Activated CD8-positive, alpha-beta memory T cell treated with anti-CD3 and anti-CD28 coated beads, Interleukin-2, amount 10 ng/mL, durations not matched to agents 7 days and 5 days (primary cell): Measurements from ENCODE around the gene ST8SIA1. TPM values are rescaled to one million over a fixed set of nuclear protein-coding genes. Genes with fewer than 3 reads are reported as not detected.

Experiments used
- ATAC-seq: fragments of 150-1000 bp; cut with Tn5 transposase; one replicate; pipeline ENCODE4 v1.10.0; 2021; ENCODE audit warnings: moderate library complexity
- CTCF ChIA-PET: fragments of 350-600 bp; sonication (Branson Sonifier 250); formaldehyde crosslinking; loops from one replicate; lab custom pipeline; 2021; ENCODE audit warnings: antibody characterized with exemption; lab: Charles Lee
- DNase-seq: peaks from one replicate; pipeline ENCODE4 v3.0.0-alpha.2; 2020
- H3K27ac Mint-ChIP-seq: one replicate; pipeline ENCODE4 v1.8.0; 2021; ENCODE audit warnings: mild to moderate bottlenecking, mixed read lengths
- H3K27me3 Mint-ChIP-seq: one replicate; pipeline ENCODE4 v1.8.0; 2021; ENCODE audit warnings: mixed read lengths
- H3K36me3 Mint-ChIP-seq: one replicate; pipeline ENCODE4 v1.8.0; 2021; ENCODE audit warnings: mild to moderate bottlenecking, mixed read lengths
- H3K4me1 Mint-ChIP-seq: one replicate; pipeline ENCODE4 v1.8.0; 2021; ENCODE audit warnings: mixed read lengths
- H3K4me3 Mint-ChIP-seq: one replicate; pipeline ENCODE4 v1.8.0; 2021; ENCODE audit warnings: mild to moderate bottlenecking, moderate library complexity, mixed read lengths
- H3K9me3 Mint-ChIP-seq: one replicate; pipeline ENCODE4 v1.8.0; 2022; ENCODE audit warnings: low read depth, mixed read lengths
- total RNA-seq, 2 experiments: library from RNA; stranded (reverse); gene quantifications; one replicate each; pipeline ENCODE4 v1.2.3, GENCODE V29; 2021

Gene ST8SIA1
- total RNA-seq, 2 experiments from 2014 or later: 2.7 to 4.6 TPM

GRCh38 chr12:22266101-22266500 is 68.4 kb downstream of the ST8SIA1 start:
- no peaks in the 10 kb centered on the region for H3K27me3 Mint-ChIP-seq
- no peak for ATAC-seq
- peaks cover 2% of the 10 kb centered on the region for H3K36me3 Mint-ChIP-seq
- DNase-seq: no peak
- H3K27ac Mint-ChIP-seq: no peak overlapping the region
- peaks cover 2% of the 10 kb centered on the region for H3K9me3 Mint-ChIP-seq
- no peaks in the 10 kb centered on the region for H3K4me1 Mint-ChIP-seq
- CTCF ChIA-PET: no interaction called here
- H3K4me3 Mint-ChIP-seq: no peak overlapping the region

GRCh38 chr12:22264380-22264779 is 70.1 kb downstream of the ST8SIA1 start:
- H3K9me3 Mint-ChIP-seq: peaks cover 2% of the 10 kb centered on the region
- H3K27me3 Mint-ChIP-seq: no peaks in the 10 kb centered on the region
- H3K4me3 Mint-ChIP-seq: no peak overlapping the region
- DNase-seq: no peak
- no peak overlapping the region for H3K27ac Mint-ChIP-seq
- CTCF ChIA-PET: no interaction called here
- no peak for ATAC-seq
- H3K36me3 Mint-ChIP-seq: peaks cover 2% of the 10 kb centered on the region
- no peaks in the 10 kb centered on the region for H3K4me1 Mint-ChIP-seq

GRCh38 chr12:22262309-22262708 is 72.2 kb downstream of the ST8SIA1 start:
- Mint-ChIP-seq H3K4me3 (no peak overlapping the region), H3K36me3 (no peaks in the 10 kb centered on the region), H3K4me1 (no peaks in the 10 kb centered on the region), H3K27me3 (no peaks in the 10 kb centered on the region), H3K9me3 (no peaks in the 10 kb centered on the region), H3K27ac (no peak overlapping the region)
- DNase-seq (no peak), ATAC-seq (no peak)
- CTCF ChIA-PET: no interaction called here

GRCh38 chr12:22257100-22257499 is 77.4 kb downstream of the ST8SIA1 start:
- H3K36me3 Mint-ChIP-seq: no peaks in the 10 kb centered on the region
- CTCF ChIA-PET: no interaction called here
- H3K4me3 Mint-ChIP-seq: no peak overlapping the region
- DNase-seq (no peak), ATAC-seq (no peak)
- no peaks in the 10 kb centered on the region for H3K9me3 Mint-ChIP-seq
- no peaks in the 10 kb centered on the region for H3K27me3 Mint-ChIP-seq
- no peaks in the 10 kb centered on the region for H3K4me1 Mint-ChIP-seq
- no peak overlapping the region for H3K27ac Mint-ChIP-seq

- CTCF ChIA-PET: no interaction called here
- H3K27me3 Mint-ChIP-seq: no peaks in the 10 kb centered on the region
- no peak for DNase-seq
- no peak overlapping the region for H3K4me3 Mint-ChIP-seq
- H3K4me1 Mint-ChIP-seq: no peaks in the 10 kb centered on the region
- H3K9me3 Mint-ChIP-seq: no peaks in the 10 kb centered on the region
- no peaks in the 10 kb centered on the region for H3K36me3 Mint-ChIP-seq
- no peak for ATAC-seq
- no peak overlapping the region for H3K27ac Mint-ChIP-seq
Observed at GRCh38 chr12:22256605-22257004, 77.9 kb downstream of the ST8SIA1 start.

GRCh38 chr12:22256041-22256441 is 78.5 kb downstream of the ST8SIA1 start:
- ATAC-seq (no peak), DNase-seq (no peak)
- CTCF ChIA-PET: no interaction called here
- Mint-ChIP-seq H3K27ac (no peak overlapping the region), H3K36me3 (no peaks in the 10 kb centered on the region), H3K27me3 (no peaks in the 10 kb centered on the region), H3K9me3 (no peaks in the 10 kb centered on the region), H3K4me3 (no peak overlapping the region), H3K4me1 (peaks cover 2% of the 10 kb centered on the region)

- Mint-ChIP-seq H3K9me3 (no peaks in the 10 kb centered on the region), H3K27ac (no peak overlapping the region), H3K4me1 (peaks cover 5% of the 10 kb centered on the region), H3K4me3 (no peak overlapping the region), H3K27me3 (no peaks in the 10 kb centered on the region), H3K36me3 (no peaks in the 10 kb centered on the region)
- no peak for DNase-seq
- ATAC-seq: no peak
- CTCF ChIA-PET: no interaction called here
Observed at GRCh38 chr12:22255097-22255496, 79.4 kb downstream of the ST8SIA1 start.

GRCh38 chr12:22254478-22254877 is 80.0 kb downstream of the ST8SIA1 start:
- ATAC-seq (no peak), DNase-seq (no peak)
- Mint-ChIP-seq H3K4me1 (peaks cover 5% of the 10 kb centered on the region), H3K27me3 (no peaks in the 10 kb centered on the region), H3K4me3 (no peak overlapping the region), H3K27ac (no peak overlapping the region), H3K9me3 (no peaks in the 10 kb centered on the region), H3K36me3 (no peaks in the 10 kb centered on the region)
- CTCF ChIA-PET: no interaction called here

- ATAC-seq: no peak
- H3K36me3 Mint-ChIP-seq: no peaks in the 10 kb centered on the region
- no peaks in the 10 kb centered on the region for H3K27me3 Mint-ChIP-seq
- H3K27ac Mint-ChIP-seq: no peak overlapping the region
- H3K4me3 Mint-ChIP-seq: no peak overlapping the region
- H3K4me1 Mint-ChIP-seq: peaks cover 5% of the 10 kb centered on the region
- no peak for DNase-seq
- CTCF ChIA-PET: no interaction called here
- no peaks in the 10 kb centered on the region for H3K9me3 Mint-ChIP-seq
Observed at GRCh38 chr12:22252057-22252456, 82.5 kb downstream of the ST8SIA1 start.

GRCh38 chr12:22250762-22251161 is 83.7 kb downstream of the ST8SIA1 start:
- DNase-seq: no peak
- no peak for ATAC-seq
- H3K4me3 Mint-ChIP-seq: no peak overlapping the region
- H3K27ac Mint-ChIP-seq: no peak overlapping the region
- CTCF ChIA-PET: no interaction called here
- H3K27me3 Mint-ChIP-seq: no peaks in the 10 kb centered on the region
- H3K4me1 Mint-ChIP-seq: peaks cover 5% of the 10 kb centered on the region
- no peaks in the 10 kb centered on the region for H3K9me3 Mint-ChIP-seq
- H3K36me3 Mint-ChIP-seq: no peaks in the 10 kb centered on the region

- DNase-seq (no peak), ATAC-seq (no peak)
- CTCF ChIA-PET: no interaction called here
- Mint-ChIP-seq H3K36me3 (no peaks in the 10 kb centered on the region), H3K27me3 (no peaks in the 10 kb centered on the region), H3K9me3 (no peaks in the 10 kb centered on the region), H3K4me3 (no peak overlapping the region), H3K4me1 (peaks cover 5% of the 10 kb centered on the region), H3K27ac (no peak overlapping the region)
Observed at GRCh38 chr12:22248571-22249115, 85.9 kb downstream of the ST8SIA1 start.

- H3K27me3 Mint-ChIP-seq: no peaks in the 10 kb centered on the region
- H3K27ac Mint-ChIP-seq: no peak overlapping the region
- H3K4me3 Mint-ChIP-seq: no peak overlapping the region
- H3K4me1 Mint-ChIP-seq: peaks cover 5% of the 10 kb centered on the region
- no peaks in the 10 kb centered on the region for H3K9me3 Mint-ChIP-seq
- H3K36me3 Mint-ChIP-seq: no peaks in the 10 kb centered on the region
- DNase-seq: no peak
- no peak for ATAC-seq
- CTCF ChIA-PET: no interaction called here
Observed at GRCh38 chr12:22248121-22248520, 86.4 kb downstream of the ST8SIA1 start.

- DNase-seq (no peak), ATAC-seq (no peak)
- CTCF ChIA-PET: no interaction called here
- H3K27ac Mint-ChIP-seq: no peak overlapping the region
- peaks cover 5% of the 10 kb centered on the region for H3K4me1 Mint-ChIP-seq
- H3K27me3 Mint-ChIP-seq: no peaks in the 10 kb centered on the region
- H3K36me3 Mint-ChIP-seq: no peaks in the 10 kb centered on the region
- H3K9me3 Mint-ChIP-seq: no peaks in the 10 kb centered on the region
- no peak overlapping the region for H3K4me3 Mint-ChIP-seq
Observed at GRCh38 chr12:22246217-22246846, 88.2 kb downstream of the ST8SIA1 start.

- Mint-ChIP-seq H3K27ac (no peak overlapping the region), H3K9me3 (no peaks in the 10 kb centered on the region), H3K27me3 (no peaks in the 10 kb centered on the region), H3K36me3 (no peaks in the 10 kb centered on the region), H3K4me1 (no peaks in the 10 kb centered on the region), H3K4me3 (no peak overlapping the region)
- CTCF ChIA-PET: interaction anchor here (0.6 kb wide), 1 partner anchor 72 kb away, joined by 3 read pairs; no protein-coding TSS in a partner anchor
- ATAC-seq (no peak), DNase-seq (no peak)
Observed at GRCh38 chr12:22242726-22243125, 91.8 kb downstream of the ST8SIA1 start.
